ENCODE results near the gene FA2H.
"Not testable (repeated sequence)": the region's sequence is repeated elsewhere in the genome, so short reads cannot be mapped to it uniquely, and the experiment has no call there.

The FA2H gene

DNA sequence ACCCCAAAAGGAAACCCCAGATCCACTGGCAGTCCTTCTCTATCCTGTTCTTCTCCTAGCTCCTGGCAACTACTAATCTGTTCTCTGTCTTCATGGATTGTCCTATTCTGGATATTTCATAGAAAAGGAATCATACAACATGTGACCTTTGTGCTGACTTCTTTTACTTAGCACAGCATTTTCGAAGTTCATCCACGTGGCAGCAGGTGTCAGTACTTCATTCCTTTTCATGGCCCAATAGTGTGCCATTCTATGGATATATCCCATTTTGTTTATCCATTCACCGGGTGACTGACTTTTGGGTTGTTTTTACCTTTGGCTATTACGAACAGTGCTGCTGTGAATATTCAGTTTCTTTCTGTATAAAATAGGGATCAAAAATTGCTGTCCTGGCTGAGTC, 10.4 kb upstream of the FA2H start:
- no peak overlapping the region for H3K4me3 Mint-ChIP-seq
- no peaks in the 10 kb centered on the region for H3K9me3 Mint-ChIP-seq
- no peaks in the 10 kb centered on the region for H3K36me3 Mint-ChIP-seq (ENCODE audit: low read depth)
- no peak overlapping the region for H3K27ac Mint-ChIP-seq
- H3K4me1 Mint-ChIP-seq (ENCODE audit: low read depth) = no peaks in the 10 kb centered on the region
- H3K27me3 Mint-ChIP-seq = peaks cover 8% of the 10 kb centered on the region

GRCh38 chr16:74778646-74779045, 4.0 kb upstream of the FA2H start:
- H3K27me3 Mint-ChIP-seq = peaks cover 24% of the 10 kb centered on the region
- no peak overlapping the region for H3K27ac Mint-ChIP-seq
- H3K36me3 Mint-ChIP-seq (ENCODE audit: low read depth) = no peaks in the 10 kb centered on the region
- H3K4me1 Mint-ChIP-seq (ENCODE audit: low read depth) = peaks cover 11% of the 10 kb centered on the region
- H3K9me3 Mint-ChIP-seq = no peaks in the 10 kb centered on the region
- no peak overlapping the region for H3K4me3 Mint-ChIP-seq

DNA sequence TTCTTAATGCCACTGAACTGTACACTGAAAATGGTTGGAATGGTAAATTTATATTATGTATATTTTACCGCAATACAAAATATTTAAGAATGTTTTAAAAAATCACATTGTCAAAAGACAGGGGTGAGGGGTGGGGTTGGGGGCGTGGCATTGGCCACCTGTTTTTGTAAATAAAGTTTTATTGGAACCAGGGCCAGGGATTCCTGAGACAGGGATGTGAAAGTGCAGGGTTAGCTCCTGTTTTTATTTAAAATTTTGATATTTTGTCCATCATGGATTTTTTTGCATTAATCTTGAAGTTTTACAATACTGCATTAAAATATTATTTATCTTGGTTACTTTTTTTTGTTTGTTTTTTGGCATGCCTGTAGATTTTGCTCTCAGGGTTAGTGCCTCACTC, 2.3 kb upstream of the FA2H start:
- Mint-ChIP-seq H3K27ac (no peak overlapping the region), H3K4me3 (no peak overlapping the region), H3K36me3 (ENCODE audit: low read depth) (no peaks in the 10 kb centered on the region), H3K9me3 (no peaks in the 10 kb centered on the region), H3K4me1 (ENCODE audit: low read depth) (peaks cover 12% of the 10 kb centered on the region), H3K27me3 (peaks cover 38% of the 10 kb centered on the region)

- Mint-ChIP-seq H3K27ac (no peak overlapping the region), H3K4me3 (peak overlapping the region; percentile 49), H3K9me3 (no peaks in the 10 kb centered on the region), H3K27me3 (peaks cover 41% of the 10 kb centered on the region), H3K36me3 (ENCODE audit: low read depth) (no peaks in the 10 kb centered on the region), H3K4me1 (ENCODE audit: low read depth) (peaks cover 12% of the 10 kb centered on the region)
Observed at GRCh38 chr16:74775255-74775654, 635 bp upstream of the FA2H start.

DNA sequence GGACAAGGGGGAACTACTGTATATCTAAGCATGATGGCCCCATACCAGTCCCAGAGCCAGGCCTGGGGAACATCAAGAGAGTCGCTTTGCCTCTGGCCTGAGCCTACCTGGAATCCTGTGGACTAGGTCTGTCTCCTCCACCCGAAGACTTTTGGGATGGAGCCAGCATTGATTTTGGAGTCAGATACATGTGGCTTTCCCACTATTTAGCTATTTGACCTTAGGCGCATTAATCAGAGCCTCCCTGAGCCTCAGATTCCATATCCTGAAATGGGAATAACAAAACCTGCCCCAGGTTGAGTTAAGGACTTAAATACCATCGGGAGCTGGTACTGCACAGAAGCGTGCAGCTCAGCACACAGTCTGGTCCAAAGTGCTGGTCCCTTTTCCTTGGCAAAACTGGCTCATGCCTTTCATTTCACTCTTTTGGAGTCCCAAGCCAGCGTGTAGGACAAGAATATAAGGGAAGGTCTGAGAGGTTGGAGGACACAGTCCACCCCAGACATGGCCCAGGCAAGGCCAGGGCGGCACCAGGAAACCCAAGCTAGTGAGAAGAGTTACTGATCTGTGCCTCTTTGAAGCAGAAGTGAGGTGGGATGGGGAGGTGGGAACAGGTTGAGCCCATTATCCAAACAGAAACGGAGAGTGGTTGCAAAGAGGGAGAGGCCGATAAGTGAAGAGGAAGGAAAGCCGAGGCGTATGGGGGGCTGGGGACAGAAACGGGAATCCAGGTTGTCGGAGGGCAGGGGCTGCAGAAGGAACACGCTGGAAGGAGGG, 986 bp downstream of the FA2H start:
- no peaks in the 10 kb centered on the region for H3K36me3 Mint-ChIP-seq (ENCODE audit: low read depth)
- peaks cover 39% of the 10 kb centered on the region for H3K27me3 Mint-ChIP-seq
- H3K27ac Mint-ChIP-seq = peak overlapping the region; percentile 38
- peaks cover 12% of the 10 kb centered on the region for H3K4me1 Mint-ChIP-seq (ENCODE audit: low read depth)
- H3K9me3 Mint-ChIP-seq = no peaks in the 10 kb centered on the region
- peak overlapping the region; percentile 62 for H3K4me3 Mint-ChIP-seq

GRCh38 chr16:74771656-74772315, 2.8 kb downstream of the FA2H start:
- Mint-ChIP-seq H3K4me3 (no peak overlapping the region), H3K27me3 (peaks cover 39% of the 10 kb centered on the region)

DNA sequence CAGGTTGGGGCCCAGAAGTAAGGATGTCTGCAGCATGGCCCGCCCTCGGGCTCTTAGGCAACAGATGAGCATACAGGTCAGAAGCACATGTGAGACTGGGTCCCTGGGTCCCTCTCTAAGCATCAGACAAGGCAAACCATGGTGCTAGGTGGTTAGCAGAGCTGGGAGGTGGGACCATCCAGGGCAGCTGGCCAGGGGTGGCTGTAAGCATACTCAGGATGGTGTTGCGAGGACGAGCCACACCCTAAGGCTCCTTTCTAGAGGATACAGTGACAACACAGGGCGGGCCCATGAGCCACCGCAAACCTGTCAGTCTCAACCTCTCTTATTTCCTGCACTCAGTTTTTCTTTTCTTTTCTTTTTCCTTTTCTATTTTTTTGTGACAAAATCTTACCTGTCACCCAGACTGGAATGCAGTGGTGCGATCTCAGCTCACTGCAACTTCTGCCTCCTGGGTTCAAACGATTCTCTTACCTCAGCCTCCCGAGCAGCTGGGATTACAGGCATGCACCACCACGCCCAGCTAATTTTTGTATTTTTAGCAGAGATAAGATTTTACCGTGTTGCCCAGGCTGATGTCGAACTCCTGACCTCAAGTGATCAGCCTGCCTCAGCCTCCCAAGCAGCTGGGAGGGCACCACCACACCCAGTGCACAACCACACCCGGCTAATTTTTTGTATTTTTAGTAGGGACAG, 3.6 kb downstream of the FA2H start:
- no peak overlapping the region for H3K4me3 Mint-ChIP-seq
- H3K27ac Mint-ChIP-seq = no peak overlapping the region
- no peaks in the 10 kb centered on the region for H3K36me3 Mint-ChIP-seq (ENCODE audit: low read depth)
- no peaks in the 10 kb centered on the region for H3K9me3 Mint-ChIP-seq
- H3K4me1 Mint-ChIP-seq (ENCODE audit: low read depth) = peaks cover 12% of the 10 kb centered on the region
- peaks cover 35% of the 10 kb centered on the region for H3K27me3 Mint-ChIP-seq

More at GRCh38 chr16:74771656-74772315, 2.8 kb downstream of the FA2H start:
- H3K27ac Mint-ChIP-seq = no peak overlapping the region
- H3K9me3 Mint-ChIP-seq = no peaks in the 10 kb centered on the region
- H3K4me1 Mint-ChIP-seq (ENCODE audit: low read depth) = peaks cover 12% of the 10 kb centered on the region
- no peaks in the 10 kb centered on the region for H3K36me3 Mint-ChIP-seq (ENCODE audit: low read depth)

DNA sequence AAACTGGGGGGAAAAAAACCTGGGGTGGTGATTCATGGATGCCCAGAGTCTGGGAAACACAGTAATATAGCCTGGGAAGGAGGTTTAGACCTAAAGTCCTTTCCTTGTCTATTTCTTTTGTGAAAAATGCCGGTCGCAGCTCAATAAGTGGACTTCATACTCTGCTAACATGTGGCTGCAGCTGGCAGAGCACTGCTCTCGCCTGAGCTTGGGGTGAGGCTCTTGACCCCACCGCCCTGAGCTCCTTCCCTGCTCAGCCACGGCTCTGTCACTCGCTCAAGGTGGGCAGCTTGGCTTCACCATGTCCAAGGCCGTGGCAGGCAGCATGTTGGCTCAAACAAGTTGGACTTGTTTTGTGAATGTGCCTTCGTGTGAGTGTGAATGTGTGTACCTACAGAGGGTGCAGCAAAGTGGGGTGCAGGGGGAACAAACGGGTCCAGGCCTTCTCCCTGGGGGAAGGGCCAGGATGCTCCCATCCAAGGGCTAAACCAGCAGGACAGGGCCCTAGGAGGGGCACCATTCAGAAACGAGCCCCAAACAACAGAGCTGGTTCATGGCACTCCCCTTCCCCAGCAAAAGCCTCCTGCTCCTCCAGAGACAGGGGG, 4.9 kb downstream of the FA2H start:
- Mint-ChIP-seq H3K9me3 (no peaks in the 10 kb centered on the region), H3K36me3 (ENCODE audit: low read depth) (no peaks in the 10 kb centered on the region), H3K4me1 (ENCODE audit: low read depth) (peaks cover 7% of the 10 kb centered on the region), H3K27me3 (peaks cover 27% of the 10 kb centered on the region), H3K27ac (no peak overlapping the region), H3K4me3 (no peak overlapping the region)

- no peak overlapping the region for H3K4me3 Mint-ChIP-seq
- no peaks in the 10 kb centered on the region for H3K4me1 Mint-ChIP-seq (ENCODE audit: low read depth)
- no peak overlapping the region for H3K27ac Mint-ChIP-seq
- H3K9me3 Mint-ChIP-seq = no peaks in the 10 kb centered on the region
- peaks cover 23% of the 10 kb centered on the region for H3K27me3 Mint-ChIP-seq
- H3K36me3 Mint-ChIP-seq (ENCODE audit: low read depth) = no peaks in the 10 kb centered on the region
Observed at GRCh38 chr16:74768239-74768638, 6.4 kb downstream of the FA2H start.

DNA sequence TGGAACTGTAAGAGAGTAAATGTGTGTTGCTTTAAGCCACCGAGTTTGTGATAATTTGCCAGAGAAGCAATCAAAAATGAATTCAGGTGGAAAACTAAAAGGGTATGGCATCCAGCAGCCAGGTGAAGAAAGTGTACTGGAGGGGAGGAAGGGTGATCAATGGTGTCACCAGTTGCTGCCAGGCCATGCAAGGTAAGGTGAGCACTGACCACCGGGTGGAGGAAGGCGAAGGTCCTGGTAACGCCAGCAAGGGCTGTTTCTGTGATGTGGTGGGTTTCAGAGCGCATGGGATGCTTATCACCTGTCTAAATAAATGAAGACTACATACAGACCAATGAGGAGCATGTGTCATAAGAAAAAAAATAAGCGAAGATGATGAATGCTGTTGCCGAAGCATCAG, 6.9 kb downstream of the FA2H start:
- Mint-ChIP-seq H3K4me3 (no peak overlapping the region), H3K36me3 (ENCODE audit: low read depth) (no peaks in the 10 kb centered on the region), H3K27me3 (peaks cover 20% of the 10 kb centered on the region), H3K4me1 (ENCODE audit: low read depth) (no peaks in the 10 kb centered on the region), H3K27ac (no peak overlapping the region), H3K9me3 (no peaks in the 10 kb centered on the region)

- peaks cover 12% of the 10 kb centered on the region for H3K27me3 Mint-ChIP-seq
- H3K27ac Mint-ChIP-seq = no peak overlapping the region
Observed at GRCh38 chr16:74766729-74767128, 7.9 kb downstream of the FA2H start.

DNA sequence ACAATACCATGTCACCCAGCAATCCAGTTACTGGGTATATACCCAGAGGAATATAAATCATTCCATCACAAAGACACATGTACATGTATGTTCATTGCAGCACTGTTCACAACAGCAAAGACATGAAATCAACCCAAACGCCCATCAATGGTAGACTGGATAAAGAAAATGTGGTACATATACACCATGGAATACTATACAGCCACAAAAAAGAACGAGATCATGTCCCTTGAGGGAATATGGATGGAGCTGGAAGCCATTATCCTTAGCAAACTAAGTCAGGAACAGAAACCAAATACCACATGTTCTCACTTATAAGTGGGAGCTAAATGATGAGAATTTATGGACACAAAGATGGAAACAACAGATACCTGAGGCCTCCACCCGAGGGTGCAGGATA, 10.4 kb downstream of the FA2H start:
- H3K27me3 Mint-ChIP-seq; H3K4me3 Mint-ChIP-seq; H3K36me3 Mint-ChIP-seq (ENCODE audit: low read depth); H3K9me3 Mint-ChIP-seq; H3K4me1 Mint-ChIP-seq (ENCODE audit: low read depth); H3K27ac Mint-ChIP-seq: not testable (repeated sequence)

More at GRCh38 chr16:74766729-74767128, 7.9 kb downstream of the FA2H start:
- Mint-ChIP-seq H3K4me1 (ENCODE audit: low read depth) (no peaks in the 10 kb centered on the region), H3K36me3 (ENCODE audit: low read depth) (no peaks in the 10 kb centered on the region), H3K4me3 (no peak overlapping the region), H3K9me3 (no peaks in the 10 kb centered on the region)

GRCh38 chr16:74761665-74762064, 13.0 kb downstream of the FA2H start:
- Mint-ChIP-seq H3K4me1 (ENCODE audit: low read depth) (no peaks in the 10 kb centered on the region), H3K27ac (no peak overlapping the region), H3K36me3 (ENCODE audit: low read depth) (no peaks in the 10 kb centered on the region), H3K27me3 (peaks cover 9% of the 10 kb centered on the region), H3K9me3 (no peaks in the 10 kb centered on the region), H3K4me3 (no peak overlapping the region)

- no peak overlapping the region for H3K4me3 Mint-ChIP-seq
- peaks cover 9% of the 10 kb centered on the region for H3K27me3 Mint-ChIP-seq
- H3K27ac Mint-ChIP-seq = no peak overlapping the region
- H3K9me3 Mint-ChIP-seq = no peaks in the 10 kb centered on the region
- no peaks in the 10 kb centered on the region for H3K4me1 Mint-ChIP-seq (ENCODE audit: low read depth)
- H3K36me3 Mint-ChIP-seq (ENCODE audit: low read depth) = no peaks in the 10 kb centered on the region
Observed at GRCh38 chr16:74760007-74760767, 14.4 kb downstream of the FA2H start.

Measured in stimulated activated naive CD8-positive, alpha-beta T cell treated with anti-CD3 and anti-CD28 coated beads, Interleukin-15, Interleukin-2, amounts not matched to agents 100 ng/mL and 50 ng/mL, for 24 hours (primary cell).